Left lung (tissue), 10 donors: ENCODE data around the gene GTF3C5. TPM values are rescaled to one million over a fixed set of nuclear protein-coding genes. Genes with fewer than 3 reads are reported as not detected.
"Not testable (repeated sequence)": the region's sequence is repeated elsewhere in the genome, so short reads cannot be mapped to it uniquely, and the experiment has no call there.

ENCODE experiments used
- ATAC-seq: fragments of 200-7000 bp; cut with Tn5 transposase; one replicate; pipeline ENCODE4 v1.9.1; 2020; ENCODE audit warnings: moderate library complexity
- DNase-seq, 4 donors: peaks; one replicate each; pipeline ENCODE4 v3.0.0-alpha.2; 2013 to 2020
- H3K27ac ChIP-seq, 2 donors: fragments of 200-600 bp; sonication (generic) in 1 of 2; one replicate each; pipeline versions ENCODE4 v1.5.0 to v1.8.0; 2020 to 2021
- H3K27me3 ChIP-seq, 2 donors: fragments of 200-600 bp; sonication (generic) in 1 of 2; one replicate each; pipeline versions ENCODE4 v1.5.0 to v1.8.0; 2020 to 2021
- H3K36me3 ChIP-seq, 2 donors: fragments of 200-600 bp; sonication (generic) in 1 of 2; one replicate each; pipeline versions ENCODE4 v1.5.0 to v1.8.0; 2020 to 2021
- H3K4me1 ChIP-seq, 2 donors: fragments of 200-600 bp; one replicate each; pipeline ENCODE4 v1.8.0; 2021
- H3K4me3 ChIP-seq, 2 donors: fragments of 200-600 bp; sonication (generic) in 1 of 2; one replicate each; pipeline versions ENCODE4 v1.5.0 to v1.8.0; 2020 to 2021; ENCODE audit warnings: mild to moderate bottlenecking in 1 of 2
- H3K9me3 ChIP-seq, 2 donors: fragments of 200-600 bp; sonication (generic) in 1 of 2; one replicate each; pipeline versions ENCODE4 v1.5.0 to v1.8.0; 2020 to 2021
- intact Hi-C, 2 donors: fragments of 100-400 bp; cut with DNase I; formaldehyde crosslinking; loops; one replicate each; pipeline versions ENCODE4 v1.11.2 to v1.14.2; 2022
- polyA plus RNA-seq, 6 donors: library from polyadenylated mRNA; unstranded; fragments of 120-200 nt; gene quantifications; one replicate each; pipeline ENCODE4 v1.2.1, GENCODE V29; 2013; ENCODE audit not compliant: insufficient read length in 6 of 6
- total RNA-seq, 2 donors: library from RNA; stranded (reverse); fragmentation: NEBNext Ultra II Directional; extraction: Animal tissue kit (Norgen Biotek cat#: 25700); gene quantifications; one replicate each; pipeline ENCODE4 v1.2.1, GENCODE V29; 2021
- TF ChIP-seq, protein P1 (sequence below), 2 donors: fragments of 200-600 bp; sonication (generic) in 1 of 2; IDR thresholded peaks; one replicate each; pipeline versions ENCODE4 v1.5.0 to v1.8.0; 2021; ENCODE audit warnings: antibody characterized with exemption in 2 of 2
- donor health status: DM: no; HTN: yes; CAD: no.
- donor health status: DM: no; HTN: no; CAD: no.

Gene GTF3C5
- total and polyA plus RNA-seq, 8 donors: 37.3 to 69.5 (median 66.1) TPM

- intact Hi-C loops: no loop called here
- H3K27ac ChIP-seq: no peak overlapping the region
- no peaks in the 10 kb centered on the region for H3K4me1 ChIP-seq
- DNase-seq (no peak), ATAC-seq (no peak)
- peaks cover 0 to 72% of the 10 kb centered on the region in 2 donors for H3K27me3 ChIP-seq
- H3K4me3 ChIP-seq: no peak overlapping the region
- TF ChIP-seq, protein P1, sequence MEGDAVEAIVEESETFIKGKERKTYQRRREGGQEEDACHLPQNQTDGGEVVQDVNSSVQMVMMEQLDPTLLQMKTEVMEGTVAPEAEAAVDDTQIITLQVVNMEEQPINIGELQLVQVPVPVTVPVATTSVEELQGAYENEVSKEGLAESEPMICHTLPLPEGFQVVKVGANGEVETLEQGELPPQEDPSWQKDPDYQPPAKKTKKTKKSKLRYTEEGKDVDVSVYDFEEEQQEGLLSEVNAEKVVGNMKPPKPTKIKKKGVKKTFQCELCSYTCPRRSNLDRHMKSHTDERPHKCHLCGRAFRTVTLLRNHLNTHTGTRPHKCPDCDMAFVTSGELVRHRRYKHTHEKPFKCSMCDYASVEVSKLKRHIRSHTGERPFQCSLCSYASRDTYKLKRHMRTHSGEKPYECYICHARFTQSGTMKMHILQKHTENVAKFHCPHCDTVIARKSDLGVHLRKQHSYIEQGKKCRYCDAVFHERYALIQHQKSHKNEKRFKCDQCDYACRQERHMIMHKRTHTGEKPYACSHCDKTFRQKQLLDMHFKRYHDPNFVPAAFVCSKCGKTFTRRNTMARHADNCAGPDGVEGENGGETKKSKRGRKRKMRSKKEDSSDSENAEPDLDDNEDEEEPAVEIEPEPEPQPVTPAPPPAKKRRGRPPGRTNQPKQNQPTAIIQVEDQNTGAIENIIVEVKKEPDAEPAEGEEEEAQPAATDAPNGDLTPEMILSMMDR (IDR thresholded peaks at IDR 0.05): no peak
- H3K9me3 ChIP-seq: no peaks in the 10 kb centered on the region
- no peaks in the 10 kb centered on the region for H3K36me3 ChIP-seq
These were observed 42.4 kb upstream of the GTF3C5 start for GRCh38 chr9:132988244-132989013.

DNA sequence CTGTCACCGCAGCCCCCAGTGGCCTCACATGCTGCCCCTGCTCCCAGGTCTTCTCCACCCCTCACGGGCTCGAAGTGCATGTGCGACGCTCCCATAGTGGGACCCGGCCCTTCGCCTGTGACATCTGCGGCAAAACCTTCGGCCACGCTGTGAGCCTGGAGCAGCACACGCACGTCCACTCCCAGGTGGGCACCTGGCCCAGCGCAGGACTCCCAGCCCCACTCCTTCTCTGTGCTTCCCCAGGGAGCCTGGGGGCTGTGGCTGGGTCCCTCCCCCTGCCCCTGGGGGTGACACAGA is 41.8 kb upstream of the GTF3C5 start:
- Histone ChIP-seq H3K36me3 (no peaks in the 10 kb centered on the region), H3K27me3 (peaks cover 0 to 72% of the 10 kb centered on the region in 2 donors), H3K27ac (no peak overlapping the region), H3K4me1 (no peaks in the 10 kb centered on the region), H3K4me3 (no peak overlapping the region), H3K9me3 (no peaks in the 10 kb centered on the region)
- DNase-seq: no peak
- TF ChIP-seq, protein P1 (IDR thresholded peaks at IDR 0.05): no peak
- intact Hi-C loops: no loop called here
- no peak for ATAC-seq

GRCh38 chr9:132989414-132989996 is 41.3 kb upstream of the GTF3C5 start:
- Histone ChIP-seq H3K4me3 (no peak overlapping the region), H3K27me3 (peaks cover 0 to 72% of the 10 kb centered on the region in 2 donors), H3K4me1 (no peaks in the 10 kb centered on the region), H3K9me3 (no peaks in the 10 kb centered on the region), H3K36me3 (no peaks in the 10 kb centered on the region), H3K27ac (no peak overlapping the region)
- intact Hi-C loops: no loop called here
- ATAC-seq: no peak
- DNase-seq: no peak
- TF ChIP-seq, protein P1 (IDR thresholded peaks at IDR 0.05): no peak

GRCh38 chr9:132989998-132990557 is 40.7 kb upstream of the GTF3C5 start:
- ATAC-seq, H3K27ac ChIP-seq, H3K4me1 ChIP-seq, H3K4me3 ChIP-seq, H3K9me3 ChIP-seq, H3K36me3 ChIP-seq, intact Hi-C loops: not testable (repeated sequence)
- peaks cover 0 to 72% of the 10 kb centered on the region in 2 donors for H3K27me3 ChIP-seq
- DNase-seq: peak in 1 of 4 donors; percentile 28

DNA sequence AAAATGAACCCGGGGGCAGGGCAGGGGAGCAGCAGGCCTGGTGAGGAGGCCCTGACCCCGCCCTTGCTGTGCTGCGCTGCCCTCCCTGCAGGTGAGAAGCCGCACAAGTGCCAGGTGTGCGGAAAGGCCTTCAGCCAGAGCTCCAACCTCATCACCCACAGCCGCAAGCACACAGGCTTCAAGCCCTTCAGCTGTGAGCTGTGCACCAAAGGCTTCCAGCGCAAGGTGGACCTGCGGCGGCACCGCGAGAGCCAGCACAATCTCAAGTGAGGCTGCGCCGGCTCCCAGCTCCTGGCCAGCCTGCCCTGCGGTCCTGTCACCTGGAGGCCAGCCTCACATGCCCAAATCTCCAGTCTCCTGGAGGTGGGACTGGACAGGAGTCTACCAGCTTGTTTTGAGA is 40.0 kb upstream of the GTF3C5 start:
- no peaks in the 10 kb centered on the region for H3K9me3 ChIP-seq
- no peak overlapping the region for H3K27ac ChIP-seq
- H3K36me3 ChIP-seq: no peaks in the 10 kb centered on the region
- no peak overlapping the region for H3K4me3 ChIP-seq
- DNase-seq: no peak
- ATAC-seq: no peak
- peaks cover 0 to 70% of the 10 kb centered on the region in 2 donors for H3K27me3 ChIP-seq
- intact Hi-C loops: no loop called here
- TF ChIP-seq, protein P1 (IDR thresholded peaks at IDR 0.05): no peak
- peaks cover 0 to 3% of the 10 kb centered on the region in 2 donors for H3K4me1 ChIP-seq
